GM19025 (cell line): Measurements from ENCODE around the gene ZNF582.
"Not testable (repeated sequence)": the region's sequence is repeated elsewhere in the genome, so short reads cannot be mapped to it uniquely, and the experiment has no call there.

Experiments
- ATAC-seq: cut with Tn5 transposase; IDR thresholded peaks from one replicate; pipeline ENCODE4 v1.9.1; 2021; ENCODE audit warnings: mild to moderate bottlenecking, low read depth, moderate library complexity; ENCODE audit not compliant: unreplicated experiment

Gene ZNF582

GRCh38 chr19:56355517-56355916 lies 37.8 kb downstream of the ZNF582 start:
- no peak for ATAC-seq

GRCh38 chr19:56351208-56351607 lies 42.1 kb downstream of the ZNF582 start:
- no peak for ATAC-seq

GRCh38 chr19:56350416-56351045 lies 42.8 kb downstream of the ZNF582 start:
- no peak for ATAC-seq

GRCh38 chr19:56348289-56348877 lies 45.0 kb downstream of the ZNF582 start:
- ATAC-seq, result no peak

GRCh38 chr19:56347163-56347778 lies 46.1 kb downstream of the ZNF582 start:
- no peak for ATAC-seq

- ATAC-seq, result no peak
Observed at GRCh38 chr19:56341948-56342347, 51.4 kb downstream of the ZNF582 start.

- ATAC-seq, result not testable (repeated sequence)
Observed at GRCh38 chr19:56339031-56339430, 54.3 kb downstream of the ZNF582 start.

GRCh38 chr19:56337077-56337476 lies 56.3 kb downstream of the ZNF582 start:
- ATAC-seq, result not testable (repeated sequence)

GRCh38 chr19:56335371-56335770 lies 58.0 kb downstream of the ZNF582 start:
- ATAC-seq, result not testable (repeated sequence)

- no peak for ATAC-seq
Observed at GRCh38 chr19:56333506-56333905, 59.8 kb downstream of the ZNF582 start.
